Measurements from ENCODE around the gene CSF3. TPM values are rescaled to one million over a fixed set of nuclear protein-coding genes. Genes with fewer than 3 reads are reported as not detected.

The CSF3 gene
- total and polyA plus RNA-seq, 2 of the 13 experiments (the other 11 are each of a cell fraction or from before 2014, with no cell fraction given): 0.09 TPM; not detected in 1

- no peak for TF ChIP-seq ZBTB43 (CRISPR knock-in tag; conservative IDR thresholded peaks at IDR 0.05)
- TF ChIP-seq JARID2 (CRISPR knock-in tag; IDR thresholded peaks at IDR 0.05; ENCODE audit: insufficient replicate concordance): no peak
- no peak for TF ChIP-seq ZNF556 (CRISPR knock-in tag; IDR thresholded peaks at IDR 0.05; ENCODE audit: borderline replicate concordance)
- TF ChIP-seq THYN1 (CRISPR knock-in tag; IDR thresholded peaks at IDR 0.05; ENCODE audit: borderline replicate concordance, low read depth): no peak
- TF ChIP-seq MLX (CRISPR knock-in tag; IDR thresholded peaks at IDR 0.05): no peak
- no peak for TF ChIP-seq PCBP1 (IDR thresholded peaks at IDR 0.05; ENCODE audit: borderline replicate concordance, low read depth, low read length)
- no peak for TF ChIP-seq PITX1 (CRISPR knock-in tag; IDR thresholded peaks at IDR 0.05)
- no peak for TF ChIP-seq ZNF589 (CRISPR knock-in tag; conservative IDR thresholded peaks at IDR 0.05)
- TF ChIP-seq SALL1 (CRISPR knock-in tag; IDR thresholded peaks at IDR 0.05): peak; percentile 67
- no peak for TF ChIP-seq ZBTB49 (CRISPR knock-in tag; IDR thresholded peaks at IDR 0.05; ENCODE audit: borderline replicate concordance)
- no peak for TF ChIP-seq TGIF2 (CRISPR knock-in tag; IDR thresholded peaks at IDR 0.05)
- peak; percentile 40; the same call in 1 of the 2 replicates for TF ChIP-seq THAP9 (CRISPR knock-in tag; IDR thresholded peaks at IDR 0.05; ENCODE audit: borderline replicate concordance)
- TF ChIP-seq XBP1 (CRISPR knock-in tag; IDR thresholded peaks at IDR 0.05): no peak
- no peak for TF ChIP-seq MAFK (conservative IDR thresholded peaks at IDR 0.05 in 1 of 2, IDR thresholded peaks at IDR 0.05 in 1 of 2; ENCODE audit: low read length in 2 of 2)
- TF ChIP-seq, protein P1, sequence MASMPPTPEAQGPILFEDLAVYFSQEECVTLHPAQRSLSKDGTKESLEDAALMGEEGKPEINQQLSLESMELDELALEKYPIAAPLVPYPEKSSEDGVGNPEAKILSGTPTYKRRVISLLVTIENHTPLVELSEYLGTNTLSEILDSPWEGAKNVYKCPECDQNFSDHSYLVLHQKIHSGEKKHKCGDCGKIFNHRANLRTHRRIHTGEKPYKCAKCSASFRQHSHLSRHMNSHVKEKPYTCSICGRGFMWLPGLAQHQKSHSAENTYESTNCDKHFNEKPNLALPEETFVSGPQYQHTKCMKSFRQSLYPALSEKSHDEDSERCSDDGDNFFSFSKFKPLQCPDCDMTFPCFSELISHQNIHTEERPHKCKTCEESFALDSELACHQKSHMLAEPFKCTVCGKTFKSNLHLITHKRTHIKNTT (CRISPR knock-in tag; IDR thresholded peaks at IDR 0.05): no peak
- TF ChIP-seq ZNF30 (CRISPR knock-in tag; IDR thresholded peaks at IDR 0.05): no peak
- TF ChIP-seq POLR2G (IDR thresholded peaks at IDR 0.05; ENCODE audit: low read depth, low read length): no peak
- no peak for TF ChIP-seq ZNF431 (CRISPR knock-in tag; IDR thresholded peaks at IDR 0.05; ENCODE audit: borderline replicate concordance, low read depth)
- TF ChIP-seq ZNF598 (CRISPR knock-in tag; IDR thresholded peaks at IDR 0.05; ENCODE audit: borderline replicate concordance): peak; percentile 59; the same call in 1 of the 2 replicates
- no peak for TF ChIP-seq KLF11 (CRISPR knock-in tag; IDR thresholded peaks at IDR 0.05)
Measured at GRCh38 chr17:40026816-40027613, 11.8 kb downstream of the CSF3 start (continued).

All from HepG2 (cell line).